C4-2B (cell line): ENCODE results near the gene CLTB.

Source experiments
- CTCF ChIP-seq: fragments of 450-650 bp; conservative IDR thresholded peaks from 2 replicates; pipeline ENCODE4 v1.5.1; 2017; ENCODE audit warnings: mild to moderate bottlenecking
- ZFX ChIP-seq: fragments of 450-650 bp; IDR thresholded peaks from 2 replicates; pipeline ENCODE4 v1.6.1; 2017

- no peak for TF ChIP-seq CTCF
- TF ChIP-seq ZFX = peak; percentile 64; the same call in 1 of the 2 replicates
Measured at GRCh38 chr5:176388444-176389134, 27.8 kb downstream of the CLTB start, which contains the start of the genes HIGD2A and NOP16.
